CD4-positive, alpha-beta T cell (primary cell): ENCODE data around the gene CNNM2. TPM values are rescaled to one million over a fixed set of nuclear protein-coding genes. Genes with fewer than 3 reads are reported as not detected.
"Not testable (repeated sequence)": the region's sequence is repeated elsewhere in the genome, so short reads cannot be mapped to it uniquely, and the experiment has no call there.

Source experiments
- ATAC-seq: fragments of 200-7000 bp; cut with Tn5 transposase; one replicate; pipeline ENCODE4 v1.10.0; 2022; ENCODE audit warnings: mild to moderate bottlenecking; ENCODE audit not compliant: poor library complexity
- CTCF ChIA-PET: fragments of 350-600 bp; sonication (Branson Sonifier 250); formaldehyde crosslinking; loops from one replicate; lab custom pipeline; 2021; ENCODE audit warnings: antibody characterized with exemption, inconsistent platforms; lab: Charles Lee
- POLR2A ChIA-PET: fragments of 350-600 bp; sonication (Branson Sonifier 250); formaldehyde crosslinking; loops from one replicate; lab custom pipeline; 2021; ENCODE audit warnings: antibody characterized with exemption, inconsistent platforms; lab: Charles Lee
- DNase-seq, 14 experiments: peaks; one replicate each; pipeline ENCODE4 v3.0.0-alpha.2; 2013 to 2020; ENCODE audit warnings: mixed read lengths in 2 of 14
- H3K27ac ChIP-seq, 2 donors: one replicate each; pipeline versions ENCODE4 v1.5.1 to v1.7.0; 2013; ENCODE audit warnings: low read length in 2 of 2, low read depth in 1 of 2, mild to moderate bottlenecking in 1 of 2
- H3K27me3 ChIP-seq, 2 experiments: 1 replicate in 1 of 2; 2 replicates in 1 of 2; pipeline versions ENCODE4 v1.6.1 to v1.7.0; 2013; ENCODE audit warnings: low read length in 2 of 2, control low read depth in 1 of 2, mild to moderate bottlenecking in 1 of 2, moderate library complexity in 1 of 2; ENCODE audit not compliant: insufficient read depth in 2 of 2, control insufficient read depth in 1 of 2
- H3K36me3 ChIP-seq: one replicate; pipeline ENCODE4 v1.6.1; 2013; ENCODE audit warnings: low read length, control low read depth; ENCODE audit not compliant: insufficient read depth
- H3K4me1 ChIP-seq: one replicate; pipeline ENCODE4 v1.6.1; 2013; ENCODE audit warnings: low read length, control low read depth; ENCODE audit not compliant: insufficient read depth
- H3K4me3 ChIP-seq: one replicate; pipeline ENCODE4 v1.5.1; 2013; ENCODE audit warnings: mild to moderate bottlenecking, low read length, moderate library complexity
- H3K9me3 ChIP-seq, 2 experiments: 1 replicate in 1 of 2; 2 replicates in 1 of 2; pipeline versions ENCODE4 v1.6.1 to v1.7.0; 2013; ENCODE audit warnings: low read length in 2 of 2, mild to moderate bottlenecking in 2 of 2, control low read depth in 1 of 2, moderate library complexity in 1 of 2; ENCODE audit not compliant: control insufficient read depth in 1 of 2, insufficient read depth in 1 of 2
- H3K27ac Mint-ChIP-seq: one replicate; pipeline ENCODE4 v1.8.0; 2020; ENCODE audit warnings: mixed read lengths
- H3K27me3 Mint-ChIP-seq: one replicate; pipeline ENCODE4 v1.8.0; 2021; ENCODE audit warnings: mixed read lengths
- H3K36me3 Mint-ChIP-seq: one replicate; pipeline ENCODE4 v1.8.0; 2021; ENCODE audit warnings: low read depth, mixed read lengths
- H3K4me1 Mint-ChIP-seq: one replicate; pipeline ENCODE4 v1.8.0; 2021; ENCODE audit warnings: low read depth, mixed read lengths
- H3K4me3 Mint-ChIP-seq: one replicate; pipeline ENCODE4 v1.8.0; 2020; ENCODE audit warnings: mild to moderate bottlenecking, mixed read lengths
- H3K9me3 Mint-ChIP-seq: one replicate; pipeline ENCODE4 v1.8.0; 2020; ENCODE audit warnings: mixed read lengths
- CTCF ChIP-seq: fragments of 200-600 bp; IDR thresholded peaks from one replicate; pipeline ENCODE4 v1.8.0; 2022; ENCODE audit warnings: antibody characterized with exemption, mild to moderate bottlenecking
- intact Hi-C, 2 experiments: fragments of 100-400 bp; cut with DNase I in 1 of 2; cut with micrococcal nuclease in 1 of 2; formaldehyde crosslinking; loops; one replicate each; pipeline versions ENCODE4 v1.15.1 to v1.9.0; 2023 to 2025; cut with DNase I, micrococcal nuclease
- total RNA-seq, 174 experiments: library from RNA in 2 of 174; stranded (reverse) in 2 of 174; gene quantifications; one replicate each; pipeline ENCODE4 v1.2.3 and lab custom pipeline; 2021 to 2026

Gene CNNM2
- total RNA-seq, 2 experiments from 2014 or later: 8.4 to 8.9 TPM

DNA sequence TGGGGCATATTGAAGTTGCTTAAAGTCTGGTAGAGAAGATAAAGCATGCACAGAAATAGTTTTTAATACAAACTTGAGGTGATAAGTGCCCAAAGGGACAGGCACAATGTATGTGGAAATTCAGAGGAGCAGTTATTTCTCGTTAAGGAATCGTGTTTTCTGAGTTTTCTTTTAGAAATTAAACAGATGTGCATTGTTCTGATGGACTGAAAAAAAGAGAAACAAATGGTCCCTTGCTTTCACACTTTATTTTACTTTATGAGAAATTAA, 45.6 kb downstream of the CNNM2 start:
- POLR2A ChIA-PET: no interaction called here
- Histone ChIP-seq H3K27ac (no peak overlapping the region), H3K4me3 (no peak overlapping the region), H3K27me3 (no peaks in the 10 kb centered on the region), H3K4me1 (no peaks in the 10 kb centered on the region), H3K36me3 (no peaks in the 10 kb centered on the region), H3K9me3 (no peaks in the 10 kb centered on the region)
- CTCF ChIA-PET: no interaction called here
- DNase-seq (no peak), ATAC-seq (no peak)
- Mint-ChIP-seq H3K27me3 (no peaks in the 10 kb centered on the region), H3K4me3 (no peak overlapping the region), H3K27ac (no peak overlapping the region), H3K9me3 (no peaks in the 10 kb centered on the region), H3K36me3 (no peaks in the 10 kb centered on the region), H3K4me1 (no peaks in the 10 kb centered on the region)
- TF ChIP-seq CTCF: no peak
- intact Hi-C loops: no loop called here

GRCh38 chr10:102964064-102964463, 46.0 kb downstream of the CNNM2 start:
- CTCF ChIA-PET, H3K4me1 Mint-ChIP-seq, H3K9me3 ChIP-seq, H3K4me3 Mint-ChIP-seq, POLR2A ChIA-PET, H3K36me3 ChIP-seq, H3K36me3 Mint-ChIP-seq, intact Hi-C loops, ATAC-seq, H3K4me1 ChIP-seq, H3K27me3 Mint-ChIP-seq, H3K27ac ChIP-seq, DNase-seq, H3K27me3 ChIP-seq, H3K27ac Mint-ChIP-seq, H3K9me3 Mint-ChIP-seq, H3K4me3 ChIP-seq: not testable (repeated sequence)

DNA sequence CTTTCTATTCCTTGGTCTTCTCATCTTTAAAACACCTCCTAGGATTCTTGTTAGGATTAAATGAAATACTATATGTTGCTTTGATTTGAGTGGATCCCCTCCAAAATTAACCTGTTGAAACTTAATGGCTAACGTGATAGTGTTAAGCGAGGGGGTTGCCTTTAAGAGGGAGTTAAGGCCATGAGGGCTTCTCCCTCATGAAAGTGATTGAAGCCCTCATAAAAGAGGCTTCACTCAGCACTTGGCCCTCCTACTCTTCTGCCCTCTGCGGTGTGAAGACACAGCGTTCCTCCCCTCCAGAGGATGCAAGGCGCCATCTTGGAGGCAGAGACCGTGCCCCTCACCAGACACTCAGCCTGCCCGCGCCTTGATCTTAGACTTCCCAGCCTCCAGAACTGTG, 46.6 kb downstream of the CNNM2 start:
- ATAC-seq (no peak), DNase-seq (no peak)
- intact Hi-C loops: no loop called here
- no peaks in the 10 kb centered on the region for H3K36me3 ChIP-seq
- no peaks in the 10 kb centered on the region for H3K4me1 ChIP-seq
- H3K36me3 Mint-ChIP-seq: no peaks in the 10 kb centered on the region
- H3K27ac ChIP-seq: no peak overlapping the region
- H3K4me3 Mint-ChIP-seq: no peak overlapping the region
- H3K27ac Mint-ChIP-seq: no peak overlapping the region
- H3K9me3 Mint-ChIP-seq: no peaks in the 10 kb centered on the region
- ChIA-PET POLR2A (no interaction called here), CTCF (no interaction called here)
- H3K4me1 Mint-ChIP-seq: no peaks in the 10 kb centered on the region
- H3K27me3 Mint-ChIP-seq: no peaks in the 10 kb centered on the region
- no peak for TF ChIP-seq CTCF
- no peak overlapping the region for H3K4me3 ChIP-seq
- no peaks in the 10 kb centered on the region for H3K9me3 ChIP-seq
- H3K27me3 ChIP-seq: no peaks in the 10 kb centered on the region

- H3K36me3 Mint-ChIP-seq: no peaks in the 10 kb centered on the region
- H3K9me3 Mint-ChIP-seq: no peaks in the 10 kb centered on the region
- H3K4me3 ChIP-seq: no peak overlapping the region
- intact Hi-C loops: no loop called here
- H3K9me3 ChIP-seq: no peaks in the 10 kb centered on the region
- no peak overlapping the region for H3K4me3 Mint-ChIP-seq
- no peaks in the 10 kb centered on the region for H3K4me1 ChIP-seq
- no peak for TF ChIP-seq CTCF
- H3K27ac ChIP-seq: no peak overlapping the region
- no peaks in the 10 kb centered on the region for H3K36me3 ChIP-seq
- H3K27ac Mint-ChIP-seq: no peak overlapping the region
- H3K27me3 Mint-ChIP-seq: no peaks in the 10 kb centered on the region
- H3K27me3 ChIP-seq: no peaks in the 10 kb centered on the region
- ATAC-seq (no peak), DNase-seq (no peak)
- CTCF ChIA-PET: interaction anchor here (0.7 kb wide), 1 partner anchor 9 kb away, joined by 3 read pairs; no protein-coding TSS in a partner anchor
- H3K4me1 Mint-ChIP-seq: no peaks in the 10 kb centered on the region
- POLR2A ChIA-PET: no interaction called here
Observed at GRCh38 chr10:102965311-102965851, 47.3 kb downstream of the CNNM2 start.
